GF-D8 (cell line): ENCODE measurements around the gene RLIM.
"Not testable (repeated sequence)": the region's sequence is repeated elsewhere in the genome, so short reads cannot be mapped to it uniquely, and the experiment has no call there.

ENCODE experiments used
- DNase-seq: peaks from one replicate; lab custom pipeline; 2025; lab: John Stamatoyannopoulos, UW

Gene RLIM

GRCh38 chrX:74614093-74614909 is at the start of gene RLIM:
Gene RLIM, minus strand, starts transcription at chrX:74614624. Its CDS starts 18,647 bp downstream, at chrX:74595977.
- DNase-seq, result peak; percentile 88

- no peak for DNase-seq
These were observed 41.8 kb upstream of the RLIM start for GRCh38 chrX:74656079-74656745.

GRCh38 chrX:74654953-74655352 is 40.5 kb upstream of the RLIM start:
- DNase-seq, result not testable (repeated sequence)

- DNase-seq, result no peak
These were observed 22.4 kb upstream of the RLIM start for GRCh38 chrX:74636749-74637314.

GRCh38 chrX:74613370-74614092 is 893 bp downstream of the RLIM start:
- no peak for DNase-seq

- no peak for DNase-seq
These were observed 7.6 kb downstream of the RLIM start for GRCh38 chrX:74606799-74607198.

GRCh38 chrX:74606342-74606741 is 8.1 kb downstream of the RLIM start:
- DNase-seq, result no peak

GRCh38 chrX:74603040-74603439 is 11.4 kb downstream of the RLIM start:
- DNase-seq, result no peak

GRCh38 chrX:74602142-74602541 is 12.3 kb downstream of the RLIM start:
- DNase-seq, result no peak

- no peak for DNase-seq
These were observed 20.8 kb downstream of the RLIM start for GRCh38 chrX:74593593-74593992.

GRCh38 chrX:74585766-74586165 is 28.7 kb downstream of the RLIM start:
- no peak for DNase-seq

GRCh38 chrX:74579597-74580198 is 34.7 kb downstream of the RLIM start:
- no peak for DNase-seq

GRCh38 chrX:74578137-74578536 is 36.3 kb downstream of the RLIM start:
- no peak for DNase-seq

GRCh38 chrX:74557378-74557777 is 57.0 kb downstream of the RLIM start:
- DNase-seq, result no peak

- no peak for DNase-seq
These were observed 62.5 kb downstream of the RLIM start for GRCh38 chrX:74551934-74552333.

- peak; percentile 3 for DNase-seq
These were observed 64.1 kb downstream of the RLIM start for GRCh38 chrX:74550295-74550802.

GRCh38 chrX:74546984-74547383 is 67.4 kb downstream of the RLIM start:
- no peak for DNase-seq

- no peak for DNase-seq
These were observed 68.4 kb downstream of the RLIM start for GRCh38 chrX:74545880-74546523.

- no peak for DNase-seq
These were observed 73.7 kb downstream of the RLIM start for GRCh38 chrX:74540635-74541249.

GRCh38 chrX:74536832-74537371 is 77.5 kb downstream of the RLIM start:
- no peak for DNase-seq
